WTC11 (cell line): Measurements from ENCODE around the gene CTNND2.

ENCODE experiments used
- ESRRA ChIP-seq: sonication (generic); formaldehyde crosslinking; IDR thresholded peaks from 2 replicates; pipeline ENCODE4 v1.8.1; 2022; ENCODE audit warnings: mild to moderate bottlenecking, missing genetic modification reagents, borderline replicate concordance
- NR3C1 ChIP-seq: sonication (generic); formaldehyde crosslinking; conservative IDR thresholded peaks from 2 replicates; pipeline ENCODE4 v1.8.1; 2023; ENCODE audit warnings: low read depth, mild to moderate bottlenecking, missing genetic modification reagents
- SP1 ChIP-seq: sonication (generic); formaldehyde crosslinking; conservative IDR thresholded peaks from 2 replicates; pipeline ENCODE4 v1.8.1; 2022; ENCODE audit warnings: missing genetic modification reagents
- TF ChIP-seq, protein P1 (sequence below): fragments of 200-600 bp; IDR thresholded peaks from 2 replicates; pipeline ENCODE4 v1.8.0; 2022; ENCODE audit warnings: antibody characterized with exemption
- TF ChIP-seq, protein P2 (sequence below): sonication (generic); formaldehyde crosslinking; IDR thresholded peaks from 2 replicates; pipeline ENCODE4 v1.8.1; 2023; ENCODE audit warnings: mild to moderate bottlenecking, missing genetic modification reagents, moderate library complexity
- TF ChIP-seq, protein P3 (sequence below): sonication (generic); formaldehyde crosslinking; IDR thresholded peaks from 2 replicates; pipeline ENCODE4 v1.8.0; 2022; ENCODE audit warnings: mild to moderate bottlenecking, missing genetic modification reagents
- TF ChIP-seq, protein P4 (sequence below): sonication (generic); formaldehyde crosslinking; IDR thresholded peaks from 2 replicates; pipeline ENCODE4 v1.8.1; 2022; ENCODE audit warnings: missing genetic modification reagents, borderline replicate concordance
- TF ChIP-seq, protein P5 (sequence below): sonication (generic); formaldehyde crosslinking; IDR thresholded peaks from 2 replicates; pipeline ENCODE4 v1.8.0; 2022; ENCODE audit warnings: mild to moderate bottlenecking, missing genetic modification reagents
- TF ChIP-seq, protein P6 (sequence below): sonication (generic); formaldehyde crosslinking; IDR thresholded peaks from 2 replicates; pipeline ENCODE4 v1.8.1; 2023; ENCODE audit warnings: mild to moderate bottlenecking, missing genetic modification reagents
- TF ChIP-seq, protein P7 (sequence below): sonication (generic); formaldehyde crosslinking; IDR thresholded peaks from 2 replicates; pipeline ENCODE4 v1.8.0; 2022; ENCODE audit warnings: missing genetic modification reagents

DNA sequence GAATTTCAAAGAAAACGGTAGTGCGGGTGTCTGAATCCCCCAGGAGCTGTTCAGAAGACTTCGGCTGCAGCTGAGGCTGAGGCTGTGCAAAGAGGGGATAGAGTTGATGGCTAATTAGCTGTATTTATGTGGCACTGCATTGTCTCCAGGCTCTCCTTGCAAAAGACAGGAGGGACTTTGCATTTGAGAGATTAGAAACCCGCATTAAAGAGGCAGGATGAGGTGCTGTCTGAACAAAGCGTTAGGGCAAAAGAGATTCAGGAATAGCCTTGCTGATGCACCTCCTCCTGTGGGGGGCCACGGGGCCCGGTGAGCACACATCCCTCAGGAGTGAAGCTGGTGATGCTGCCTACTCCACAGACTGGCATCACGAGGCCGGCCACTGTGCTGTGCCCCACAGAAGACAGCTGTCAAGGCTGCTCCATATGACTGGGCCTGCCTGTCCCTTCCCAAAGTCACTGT lies 799.6 kb downstream of the CTNND2 start:
- TF ChIP-seq, protein P1, sequence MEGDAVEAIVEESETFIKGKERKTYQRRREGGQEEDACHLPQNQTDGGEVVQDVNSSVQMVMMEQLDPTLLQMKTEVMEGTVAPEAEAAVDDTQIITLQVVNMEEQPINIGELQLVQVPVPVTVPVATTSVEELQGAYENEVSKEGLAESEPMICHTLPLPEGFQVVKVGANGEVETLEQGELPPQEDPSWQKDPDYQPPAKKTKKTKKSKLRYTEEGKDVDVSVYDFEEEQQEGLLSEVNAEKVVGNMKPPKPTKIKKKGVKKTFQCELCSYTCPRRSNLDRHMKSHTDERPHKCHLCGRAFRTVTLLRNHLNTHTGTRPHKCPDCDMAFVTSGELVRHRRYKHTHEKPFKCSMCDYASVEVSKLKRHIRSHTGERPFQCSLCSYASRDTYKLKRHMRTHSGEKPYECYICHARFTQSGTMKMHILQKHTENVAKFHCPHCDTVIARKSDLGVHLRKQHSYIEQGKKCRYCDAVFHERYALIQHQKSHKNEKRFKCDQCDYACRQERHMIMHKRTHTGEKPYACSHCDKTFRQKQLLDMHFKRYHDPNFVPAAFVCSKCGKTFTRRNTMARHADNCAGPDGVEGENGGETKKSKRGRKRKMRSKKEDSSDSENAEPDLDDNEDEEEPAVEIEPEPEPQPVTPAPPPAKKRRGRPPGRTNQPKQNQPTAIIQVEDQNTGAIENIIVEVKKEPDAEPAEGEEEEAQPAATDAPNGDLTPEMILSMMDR, result no peak
- TF ChIP-seq ESRRA (CRISPR knock-in tag), result no peak
- no peak for TF ChIP-seq SP1 (CRISPR knock-in tag)
- TF ChIP-seq, protein P2, sequence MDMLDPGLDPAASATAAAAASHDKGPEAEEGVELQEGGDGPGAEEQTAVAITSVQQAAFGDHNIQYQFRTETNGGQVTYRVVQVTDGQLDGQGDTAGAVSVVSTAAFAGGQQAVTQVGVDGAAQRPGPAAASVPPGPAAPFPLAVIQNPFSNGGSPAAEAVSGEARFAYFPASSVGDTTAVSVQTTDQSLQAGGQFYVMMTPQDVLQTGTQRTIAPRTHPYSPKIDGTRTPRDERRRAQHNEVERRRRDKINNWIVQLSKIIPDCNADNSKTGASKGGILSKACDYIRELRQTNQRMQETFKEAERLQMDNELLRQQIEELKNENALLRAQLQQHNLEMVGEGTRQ (CRISPR knock-in tag), result no peak
- TF ChIP-seq, protein P3, sequence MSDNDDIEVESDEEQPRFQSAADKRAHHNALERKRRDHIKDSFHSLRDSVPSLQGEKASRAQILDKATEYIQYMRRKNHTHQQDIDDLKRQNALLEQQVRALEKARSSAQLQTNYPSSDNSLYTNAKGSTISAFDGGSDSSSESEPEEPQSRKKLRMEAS (CRISPR knock-in tag), result no peak
- TF ChIP-seq, protein P4, sequence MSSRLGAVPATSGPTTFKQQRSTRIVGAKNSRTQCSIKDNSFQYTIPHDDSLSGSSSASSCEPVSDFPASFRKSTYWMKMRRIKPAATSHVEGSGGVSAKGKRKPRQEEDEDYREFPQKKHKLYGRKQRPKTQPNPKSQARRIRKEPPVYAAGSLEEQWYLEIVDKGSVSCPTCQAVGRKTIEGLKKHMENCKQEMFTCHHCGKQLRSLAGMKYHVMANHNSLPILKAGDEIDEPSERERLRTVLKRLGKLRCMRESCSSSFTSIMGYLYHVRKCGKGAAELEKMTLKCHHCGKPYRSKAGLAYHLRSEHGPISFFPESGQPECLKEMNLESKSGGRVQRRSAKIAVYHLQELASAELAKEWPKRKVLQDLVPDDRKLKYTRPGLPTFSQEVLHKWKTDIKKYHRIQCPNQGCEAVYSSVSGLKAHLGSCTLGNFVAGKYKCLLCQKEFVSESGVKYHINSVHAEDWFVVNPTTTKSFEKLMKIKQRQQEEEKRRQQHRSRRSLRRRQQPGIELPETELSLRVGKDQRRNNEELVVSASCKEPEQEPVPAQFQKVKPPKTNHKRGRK (CRISPR knock-in tag), result no peak
- TF ChIP-seq NR3C1 (CRISPR knock-in tag), result no peak
- TF ChIP-seq, protein P5, sequence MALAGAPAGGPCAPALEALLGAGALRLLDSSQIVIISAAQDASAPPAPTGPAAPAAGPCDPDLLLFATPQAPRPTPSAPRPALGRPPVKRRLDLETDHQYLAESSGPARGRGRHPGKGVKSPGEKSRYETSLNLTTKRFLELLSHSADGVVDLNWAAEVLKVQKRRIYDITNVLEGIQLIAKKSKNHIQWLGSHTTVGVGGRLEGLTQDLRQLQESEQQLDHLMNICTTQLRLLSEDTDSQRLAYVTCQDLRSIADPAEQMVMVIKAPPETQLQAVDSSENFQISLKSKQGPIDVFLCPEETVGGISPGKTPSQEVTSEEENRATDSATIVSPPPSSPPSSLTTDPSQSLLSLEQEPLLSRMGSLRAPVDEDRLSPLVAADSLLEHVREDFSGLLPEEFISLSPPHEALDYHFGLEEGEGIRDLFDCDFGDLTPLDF, result no peak
- TF ChIP-seq, protein P6, sequence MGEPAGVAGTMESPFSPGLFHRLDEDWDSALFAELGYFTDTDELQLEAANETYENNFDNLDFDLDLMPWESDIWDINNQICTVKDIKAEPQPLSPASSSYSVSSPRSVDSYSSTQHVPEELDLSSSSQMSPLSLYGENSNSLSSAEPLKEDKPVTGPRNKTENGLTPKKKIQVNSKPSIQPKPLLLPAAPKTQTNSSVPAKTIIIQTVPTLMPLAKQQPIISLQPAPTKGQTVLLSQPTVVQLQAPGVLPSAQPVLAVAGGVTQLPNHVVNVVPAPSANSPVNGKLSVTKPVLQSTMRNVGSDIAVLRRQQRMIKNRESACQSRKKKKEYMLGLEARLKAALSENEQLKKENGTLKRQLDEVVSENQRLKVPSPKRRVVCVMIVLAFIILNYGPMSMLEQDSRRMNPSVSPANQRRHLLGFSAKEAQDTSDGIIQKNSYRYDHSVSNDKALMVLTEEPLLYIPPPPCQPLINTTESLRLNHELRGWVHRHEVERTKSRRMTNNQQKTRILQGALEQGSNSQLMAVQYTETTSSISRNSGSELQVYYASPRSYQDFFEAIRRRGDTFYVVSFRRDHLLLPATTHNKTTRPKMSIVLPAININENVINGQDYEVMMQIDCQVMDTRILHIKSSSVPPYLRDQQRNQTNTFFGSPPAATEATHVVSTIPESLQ, result no peak
- TF ChIP-seq, protein P7, sequence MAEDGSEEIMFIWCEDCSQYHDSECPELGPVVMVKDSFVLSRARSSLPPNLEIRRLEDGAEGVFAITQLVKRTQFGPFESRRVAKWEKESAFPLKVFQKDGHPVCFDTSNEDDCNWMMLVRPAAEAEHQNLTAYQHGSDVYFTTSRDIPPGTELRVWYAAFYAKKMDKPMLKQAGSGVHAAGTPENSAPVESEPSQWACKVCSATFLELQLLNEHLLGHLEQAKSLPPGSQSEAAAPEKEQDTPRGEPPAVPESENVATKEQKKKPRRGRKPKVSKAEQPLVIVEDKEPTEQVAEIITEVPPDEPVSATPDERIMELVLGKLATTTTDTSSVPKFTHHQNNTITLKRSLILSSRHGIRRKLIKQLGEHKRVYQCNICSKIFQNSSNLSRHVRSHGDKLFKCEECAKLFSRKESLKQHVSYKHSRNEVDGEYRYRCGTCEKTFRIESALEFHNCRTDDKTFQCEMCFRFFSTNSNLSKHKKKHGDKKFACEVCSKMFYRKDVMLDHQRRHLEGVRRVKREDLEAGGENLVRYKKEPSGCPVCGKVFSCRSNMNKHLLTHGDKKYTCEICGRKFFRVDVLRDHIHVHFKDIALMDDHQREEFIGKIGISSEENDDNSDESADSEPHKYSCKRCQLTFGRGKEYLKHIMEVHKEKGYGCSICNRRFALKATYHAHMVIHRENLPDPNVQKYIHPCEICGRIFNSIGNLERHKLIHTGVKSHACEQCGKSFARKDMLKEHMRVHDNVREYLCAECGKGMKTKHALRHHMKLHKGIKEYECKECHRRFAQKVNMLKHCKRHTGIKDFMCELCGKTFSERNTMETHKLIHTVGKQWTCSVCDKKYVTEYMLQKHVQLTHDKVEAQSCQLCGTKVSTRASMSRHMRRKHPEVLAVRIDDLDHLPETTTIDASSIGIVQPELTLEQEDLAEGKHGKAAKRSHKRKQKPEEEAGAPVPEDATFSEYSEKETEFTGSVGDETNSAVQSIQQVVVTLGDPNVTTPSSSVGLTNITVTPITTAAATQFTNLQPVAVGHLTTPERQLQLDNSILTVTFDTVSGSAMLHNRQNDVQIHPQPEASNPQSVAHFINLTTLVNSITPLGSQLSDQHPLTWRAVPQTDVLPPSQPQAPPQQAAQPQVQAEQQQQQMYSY, result no peak
